IMR-90 (cell line): ENCODE results near the gene NEK11. TPM values are rescaled to one million over a fixed set of nuclear protein-coding genes. Genes with fewer than 3 reads are reported as not detected.

ENCODE experiments used
- ATAC-seq: fragments of 200-7000 bp; cut with Tn5 transposase; 2 replicates; pipeline ENCODE4 v1.9.1; 2020; ENCODE audit warnings: low read depth, mild to moderate bottlenecking, moderate library complexity
- BruUV-seq: library from RNA; stranded (reverse); fragments of 400-500 nt; replicated peaks from 2 replicates; lab custom pipeline; 2021; lab: Mats Ljungman, UMichigan
- CTCF ChIA-PET: fragments of 300-600 bp; formaldehyde crosslinking; extraction: SDS; loops from one replicate; lab custom pipeline; 2021; ENCODE audit warnings: antibody characterized with exemption; lab: Yijun Ruan, JAX
- POLR2A ChIA-PET: fragments of 300-600 bp; sonication (Branson Sonifier 250); formaldehyde crosslinking; loops from one replicate; lab custom pipeline; 2022; ENCODE audit warnings: antibody characterized with exemption; ENCODE audit not compliant: unreplicated experiment; lab: Charles Lee
- DNase-seq: peaks from one replicate; pipeline ENCODE4 v3.0.0; 2013
- H2AFZ ChIP-seq: replicated peaks from 2 replicates; pipeline ENCODE3; 2013; ENCODE audit warnings: low read length, mild to moderate bottlenecking; ENCODE audit not compliant: poor library complexity
- H2AK5ac ChIP-seq: 2 replicates; pipeline ENCODE4 v1.6.1; 2013; ENCODE audit warnings: low read depth, low read length, inconsistent platforms
- H2AK9ac ChIP-seq: replicated peaks from 2 replicates; pipeline ENCODE3; 2013; ENCODE audit warnings: mild to moderate bottlenecking, low read depth, low read length, moderate library complexity; ENCODE audit not compliant: poor library complexity
- H2BK120ac ChIP-seq: 2 replicates; pipeline ENCODE4 v1.6.1; 2013; ENCODE audit warnings: low read depth, low read length, inconsistent platforms
- H2BK15ac ChIP-seq: 3 replicates; pipeline ENCODE4 v1.6.1; 2013; ENCODE audit warnings: low read depth, low read length, inconsistent platforms
- H2BK20ac ChIP-seq: 2 replicates; pipeline ENCODE4 v1.6.1; 2013; ENCODE audit warnings: low read depth, mild to moderate bottlenecking, inconsistent platforms, low read length, moderate library complexity
- H2BK5ac ChIP-seq: 2 replicates; pipeline ENCODE4 v1.6.1; 2013; ENCODE audit warnings: mild to moderate bottlenecking, low read depth, low read length, inconsistent platforms; ENCODE audit not compliant: poor library complexity, severe bottlenecking
- H3K14ac ChIP-seq: replicated peaks from 2 replicates; pipeline ENCODE4 v1.6.1; 2013; ENCODE audit warnings: low read depth, low read length, inconsistent platforms
- H3K18ac ChIP-seq: 2 replicates; pipeline ENCODE4 v1.6.1; 2013; ENCODE audit warnings: low read depth, low read length, control low read depth
- H3K23ac ChIP-seq: 2 replicates; pipeline ENCODE4 v1.6.1; 2013; ENCODE audit warnings: low read depth, low read length, inconsistent platforms
- H3K27ac ChIP-seq: 2 replicates; pipeline ENCODE4 v1.5.1; 2013; ENCODE audit warnings: mild to moderate bottlenecking, control low read depth, low read length; ENCODE audit not compliant: insufficient read depth
- H3K27me3 ChIP-seq: 2 replicates; pipeline ENCODE4 v1.6.1; 2013; ENCODE audit warnings: low read length; ENCODE audit not compliant: control insufficient read depth, insufficient read depth
- H3K36me3 ChIP-seq: 2 replicates; pipeline ENCODE4 v1.6.1; 2013; ENCODE audit warnings: low read length, mixed read lengths; ENCODE audit not compliant: control insufficient read depth, insufficient read depth
- H3K4ac ChIP-seq: 2 replicates; pipeline ENCODE4 v1.6.1; 2013; ENCODE audit warnings: low read depth, low read length, inconsistent platforms
- H3K4me1 ChIP-seq: 2 replicates; pipeline ENCODE4 v1.6.1; 2013; ENCODE audit warnings: low read length, mixed read lengths; ENCODE audit not compliant: control insufficient read depth, insufficient read depth
- H3K4me2 ChIP-seq: 2 replicates; pipeline ENCODE4 v1.6.1; 2013; ENCODE audit warnings: low read depth, mild to moderate bottlenecking, control low read depth, low read length, moderate library complexity
- H3K4me3 ChIP-seq: 2 replicates; pipeline ENCODE4 v1.5.1; 2013; ENCODE audit warnings: low read depth, mild to moderate bottlenecking, control low read depth, low read length, moderate library complexity; ENCODE audit not compliant: insufficient read depth
- H3K56ac ChIP-seq: 2 replicates; pipeline ENCODE4 v1.6.1; 2013; ENCODE audit warnings: low read length, inconsistent platforms; ENCODE audit not compliant: insufficient read depth; ENCODE audit errors: extremely low read depth
- H3K79me1 ChIP-seq, 2 experiments: 2 replicates each; pipeline ENCODE4 v1.6.1; 2013; ENCODE audit warnings: low read length in 2 of 2, inconsistent platforms in 1 of 2, low read depth in 1 of 2
- H3K9ac ChIP-seq: 2 replicates; pipeline ENCODE4 v1.6.1; 2013; ENCODE audit warnings: low read depth, low read length, control low read depth
- H3K9me1 ChIP-seq: 2 replicates; pipeline ENCODE4 v1.6.1; 2013; ENCODE audit warnings: low read length, inconsistent platforms; ENCODE audit not compliant: insufficient read depth
- H3K9me3 ChIP-seq: 2 replicates; pipeline ENCODE4 v1.6.1; 2013; ENCODE audit warnings: low read length; ENCODE audit not compliant: control insufficient read depth, insufficient read depth
- H4K20me1 ChIP-seq: 2 replicates; pipeline ENCODE4 v1.6.1; 2013; ENCODE audit warnings: low read length, inconsistent platforms; ENCODE audit not compliant: insufficient read depth
- H4K5ac ChIP-seq: 2 replicates; pipeline ENCODE4 v1.6.1; 2013; ENCODE audit warnings: mild to moderate bottlenecking, low read depth, low read length, control low read depth
- H4K8ac ChIP-seq, 2 experiments: 2 replicates each; pipeline ENCODE4 v1.6.1; 2013; ENCODE audit warnings: low read depth in 2 of 2, low read length in 2 of 2, control low read depth in 1 of 2, inconsistent platforms in 1 of 2
- H4K91ac ChIP-seq: 2 replicates; pipeline ENCODE4 v1.6.1; 2013; ENCODE audit warnings: low read depth, low read length, inconsistent platforms; ENCODE audit not compliant: insufficient read depth
- BHLHE40 ChIP-seq: fragments of 150-350 bp; IDR thresholded peaks from 2 replicates; pipeline ENCODE4 v1.6.1; 2016; ENCODE audit warnings: mild to moderate bottlenecking, low read depth, low read length
- MAFK ChIP-seq: IDR thresholded peaks from 2 replicates; pipeline ENCODE4 v1.6.1; 2012; ENCODE audit warnings: low read depth, low read length, improper control_type of control experiment
- MAZ ChIP-seq: IDR thresholded peaks from 2 replicates; pipeline ENCODE4 v1.6.1; 2012; ENCODE audit warnings: low read depth, mild to moderate bottlenecking, low read length, improper control_type of control experiment, moderate library complexity, borderline replicate concordance
- MXI1 ChIP-seq: IDR thresholded peaks from 2 replicates; pipeline ENCODE4 v1.6.1; 2012; ENCODE audit warnings: low read depth, mild to moderate bottlenecking, low read length, moderate library complexity, borderline replicate concordance
- NFE2L2 ChIP-seq: fragments of 150-350 bp; IDR thresholded peaks from 2 replicates; pipeline ENCODE4 v1.6.1; 2016; ENCODE audit warnings: low read depth, mild to moderate bottlenecking, low read length
- RAD21 ChIP-seq: IDR thresholded peaks from 2 replicates; pipeline ENCODE4 v1.6.1; 2012; ENCODE audit warnings: low read length, improper control_type of control experiment
- RFX5 ChIP-seq: IDR thresholded peaks from 2 replicates; pipeline ENCODE4 v1.8.0; 2012; ENCODE audit warnings: low read depth, mild to moderate bottlenecking, low read length, moderate library complexity
- SMC3 ChIP-seq: fragments of 150-350 bp; IDR thresholded peaks from 2 replicates; pipeline ENCODE4 v1.6.1; 2016; ENCODE audit warnings: low read depth, mild to moderate bottlenecking, antibody characterized with exemption, low read length, moderate library complexity
- WGBS, 2 experiments: methylation state at CpG; one replicate each; pipeline versions ENCODE4 v1.1.5 to v1.1.7; 2013; ENCODE audit warnings: missing lambda C conversion rate in 2 of 2; ENCODE audit not compliant: insufficient read length in 1 of 2; ENCODE audit errors: extremely low coverage in 2 of 2; 5-methylcytosine and 5-hydroxymethylcytosine counted together
- dilution Hi-C: fragments of 300-500 bp; cut with HindIII; formaldehyde crosslinking; loops from one replicate; pipeline ENCODE4 v1.14.3; 2018; ENCODE audit warnings: low sequenced_read_pairs; ENCODE audit not compliant: unreplicated experiment
- in situ Hi-C: fragments of 300-500 bp; cut with MboI; formaldehyde crosslinking; loops from 3 replicates; pipeline ENCODE4 v1.14.3; 2019; ENCODE audit warnings: low sequenced_read_pairs, inconsistent platforms, mixed read lengths
- intact Hi-C: fragments of 100-400 bp; cut with micrococcal nuclease; formaldehyde crosslinking; loops from 2 replicates; pipeline ENCODE4 v1.10.0; 2022
- polyA plus RNA-seq, 3 experiments: library from polyadenylated mRNA; depleted of rRNA; stranded (reverse); fragments of >200 nt; gene quantifications; 2 replicates each; pipeline ENCODE4 v1.2.3, GENCODE V29; 2012; ENCODE audit warnings: low replicate concordance in 1 of 3
- total RNA-seq: library from RNA; depleted of rRNA; stranded (reverse); fragments of >200 nt; gene quantifications from 2 replicates; pipeline ENCODE4 v1.2.3, GENCODE V29; 2012
- TF ChIP-seq, protein P1 (sequence below): fragments of 150-350 bp; IDR thresholded peaks from 2 replicates; pipeline ENCODE4 v1.6.1; 2016; ENCODE audit warnings: low read depth, mild to moderate bottlenecking, low read length, moderate library complexity, borderline replicate concordance

NEK11 gene
- total and polyA plus RNA-seq, 2 of the 4 experiments (the other 2 are of a cell fraction) = 1.1 to 1.6 TPM

DNA sequence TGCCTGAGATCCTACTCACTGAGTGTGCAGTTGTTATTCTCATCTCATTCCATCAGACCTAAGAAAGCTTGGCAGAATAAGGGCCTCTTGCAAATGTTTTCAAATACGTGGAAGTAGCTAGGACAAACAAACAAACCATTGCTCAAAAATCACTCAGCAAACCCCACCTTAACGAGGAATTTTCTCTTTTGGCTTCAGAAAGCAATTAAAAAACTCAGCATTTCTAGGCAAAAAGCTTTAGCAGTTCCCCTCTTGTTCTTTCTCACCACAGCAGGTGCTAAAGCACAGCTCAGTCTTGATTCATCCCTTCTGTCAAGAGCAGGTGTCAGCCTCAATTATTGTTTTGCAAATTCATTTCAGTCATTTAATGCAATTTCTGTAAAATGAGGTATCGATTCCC is 296.3 kb downstream of the NEK11 start:
- no TSS peak for BruUV-seq
- Histone ChIP-seq H3K27me3 (no peaks in the 10 kb centered on the region), H3K4me3 (no peak overlapping the region), H3K27ac (no peak overlapping the region), H3K9ac (no peak overlapping the region), H2BK5ac (no peak overlapping the region), H3K23ac (no peak overlapping the region), H3K36me3 (no peaks in the 10 kb centered on the region), H2BK15ac (no peak overlapping the region), H3K4me1 (no peaks in the 10 kb centered on the region), H3K14ac (no peak overlapping the region), H2AK9ac (no peak overlapping the region), H4K8ac (no peak overlapping the region), H2BK20ac (no peak overlapping the region), H3K9me3 (no peaks in the 10 kb centered on the region), H3K9me1 (no peaks in the 10 kb centered on the region), H3K79me1 (no peaks in the 10 kb centered on the region), H3K4ac (no peak overlapping the region), H2AK5ac (no peak overlapping the region), H3K56ac (no peak overlapping the region), H4K5ac (no peak overlapping the region), H4K20me1 (no peaks in the 10 kb centered on the region), H4K91ac (no peak overlapping the region), H2AFZ (no peak overlapping the region), H3K4me2 (no peak overlapping the region), H2BK120ac (no peak overlapping the region), H3K18ac (no peak overlapping the region)
- in situ Hi-C loops (no loop called here), dilution Hi-C loops (no loop called here), intact Hi-C loops (no loop called here)
- 40% methylated on average over 1 of the region's 3 CpGs; no CpG with 5 or more reads in 1 of the 2 experiments for WGBS, 2 experiments
- ChIA-PET CTCF (no interaction called here), POLR2A (no interaction called here)
- TF ChIP-seq MAFK (no peak), SMC3 (no peak), RAD21 (no peak), BHLHE40 (no peak), NFE2L2 (no peak), MAZ (no peak), RFX5 (no peak), MXI1 (no peak)
- TF ChIP-seq, protein P1, sequence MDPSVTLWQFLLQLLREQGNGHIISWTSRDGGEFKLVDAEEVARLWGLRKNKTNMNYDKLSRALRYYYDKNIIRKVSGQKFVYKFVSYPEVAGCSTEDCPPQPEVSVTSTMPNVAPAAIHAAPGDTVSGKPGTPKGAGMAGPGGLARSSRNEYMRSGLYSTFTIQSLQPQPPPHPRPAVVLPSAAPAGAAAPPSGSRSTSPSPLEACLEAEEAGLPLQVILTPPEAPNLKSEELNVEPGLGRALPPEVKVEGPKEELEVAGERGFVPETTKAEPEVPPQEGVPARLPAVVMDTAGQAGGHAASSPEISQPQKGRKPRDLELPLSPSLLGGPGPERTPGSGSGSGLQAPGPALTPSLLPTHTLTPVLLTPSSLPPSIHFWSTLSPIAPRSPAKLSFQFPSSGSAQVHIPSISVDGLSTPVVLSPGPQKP = no peak
- ATAC-seq = no peak
- DNase-seq = no peak
